Measurements from ENCODE around the gene ZEB2. TPM values are rescaled to one million over a fixed set of nuclear protein-coding genes. Genes with fewer than 3 reads are reported as not detected.

The ZEB2 gene
- total RNA-seq, 4 donors from 2014 or later, result 12.4 to 149 (median 29.9) TPM

GRCh38 chr2:144522176-144522896 lies 2.4 kb upstream of the ZEB2 start:
- Histone ChIP-seq H3K4me3 (peak overlapping the region in 3 of 4 donors; percentile 44 to 55 (median 54)), H3K36me3 (no peaks in the 10 kb centered on the region), H3K27me3 (no peaks in the 10 kb centered on the region), H3K9me3 (no peaks in the 10 kb centered on the region), H3K4me1 (no peaks in the 10 kb centered on the region), H3K27ac (peak overlapping the region; percentile 78 to 89 (median 84))
- no peak for TF ChIP-seq POLR2A (IDR thresholded peaks at IDR 0.05)
- TF ChIP-seq, protein P1, sequence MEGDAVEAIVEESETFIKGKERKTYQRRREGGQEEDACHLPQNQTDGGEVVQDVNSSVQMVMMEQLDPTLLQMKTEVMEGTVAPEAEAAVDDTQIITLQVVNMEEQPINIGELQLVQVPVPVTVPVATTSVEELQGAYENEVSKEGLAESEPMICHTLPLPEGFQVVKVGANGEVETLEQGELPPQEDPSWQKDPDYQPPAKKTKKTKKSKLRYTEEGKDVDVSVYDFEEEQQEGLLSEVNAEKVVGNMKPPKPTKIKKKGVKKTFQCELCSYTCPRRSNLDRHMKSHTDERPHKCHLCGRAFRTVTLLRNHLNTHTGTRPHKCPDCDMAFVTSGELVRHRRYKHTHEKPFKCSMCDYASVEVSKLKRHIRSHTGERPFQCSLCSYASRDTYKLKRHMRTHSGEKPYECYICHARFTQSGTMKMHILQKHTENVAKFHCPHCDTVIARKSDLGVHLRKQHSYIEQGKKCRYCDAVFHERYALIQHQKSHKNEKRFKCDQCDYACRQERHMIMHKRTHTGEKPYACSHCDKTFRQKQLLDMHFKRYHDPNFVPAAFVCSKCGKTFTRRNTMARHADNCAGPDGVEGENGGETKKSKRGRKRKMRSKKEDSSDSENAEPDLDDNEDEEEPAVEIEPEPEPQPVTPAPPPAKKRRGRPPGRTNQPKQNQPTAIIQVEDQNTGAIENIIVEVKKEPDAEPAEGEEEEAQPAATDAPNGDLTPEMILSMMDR (IDR thresholded peaks at IDR 0.05), result no peak
- DNase-seq, result no peak

DNA sequence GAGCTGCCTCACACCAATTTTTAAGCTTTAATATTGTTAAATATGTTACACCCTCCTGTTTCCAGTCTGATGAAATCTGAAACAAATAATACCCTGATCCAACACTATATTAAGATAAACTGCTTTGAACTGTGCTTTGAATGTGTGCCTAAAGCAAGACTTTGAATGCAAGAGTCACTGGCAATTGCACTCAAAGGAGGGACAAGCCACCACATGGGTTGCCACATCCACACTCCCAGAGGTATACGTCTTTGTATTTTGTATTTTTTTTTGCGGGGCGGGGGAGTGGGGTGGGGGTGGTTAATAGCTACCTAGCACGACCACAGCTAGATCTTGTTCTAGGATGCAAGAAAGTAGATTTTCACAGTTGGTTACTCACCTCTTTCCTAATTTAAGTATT lies 1.8 kb upstream of the ZEB2 start:
- Histone ChIP-seq H3K9me3 (no peaks in the 10 kb centered on the region), H3K4me3 (peak overlapping the region in 1 of 4 donors; percentile 59), H3K36me3 (no peaks in the 10 kb centered on the region), H3K27ac (peak overlapping the region; percentile 59 to 89 (median 82)), H3K27me3 (no peaks in the 10 kb centered on the region), H3K4me1 (no peaks in the 10 kb centered on the region)
- DNase-seq, result no peak
- no peak for TF ChIP-seq POLR2A (IDR thresholded peaks at IDR 0.05)
- TF ChIP-seq, protein P1 (IDR thresholded peaks at IDR 0.05), result no peak

DNA sequence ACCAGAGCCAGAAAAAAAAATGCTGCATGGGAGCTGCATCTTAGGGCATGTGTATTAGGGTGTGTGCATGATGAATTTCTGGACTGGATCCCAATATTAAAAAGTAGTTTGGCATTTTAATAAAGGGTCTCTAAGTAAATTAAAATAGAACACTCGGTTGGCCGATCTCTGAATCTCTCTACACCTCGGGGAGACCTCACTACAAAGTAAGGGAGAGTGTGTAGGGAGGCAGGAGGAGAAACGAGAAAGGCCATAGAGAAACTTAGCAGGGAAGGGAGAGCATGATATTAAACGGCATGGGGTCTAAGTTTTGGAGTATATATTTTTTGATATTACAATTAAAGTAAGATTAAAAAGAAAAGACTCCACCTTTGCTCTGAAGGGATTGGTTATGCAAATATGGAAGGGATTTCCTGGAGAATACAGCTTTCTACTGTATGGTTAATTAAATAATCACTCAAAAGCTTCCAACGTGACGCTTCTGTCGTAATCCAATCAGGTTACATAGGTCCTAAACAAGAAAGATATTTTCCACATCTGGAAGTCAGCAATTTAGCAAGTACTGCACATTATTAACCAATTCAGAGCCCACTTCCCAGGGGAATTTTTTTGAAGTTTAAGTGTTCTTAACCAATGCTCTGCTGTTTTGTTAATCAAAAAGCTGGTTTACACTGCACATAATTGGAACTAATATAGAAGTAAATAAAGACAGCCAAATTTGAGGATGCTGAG lies 1.0 kb upstream of the ZEB2 start:
- no peak for TF ChIP-seq POLR2A (IDR thresholded peaks at IDR 0.05)
- TF ChIP-seq, protein P1 (IDR thresholded peaks at IDR 0.05), result no peak
- Histone ChIP-seq H3K4me3 (peak overlapping the region in 1 of 4 donors; percentile 59), H3K27me3 (no peaks in the 10 kb centered on the region), H3K9me3 (no peaks in the 10 kb centered on the region), H3K36me3 (no peaks in the 10 kb centered on the region), H3K27ac (peak overlapping the region; percentile 78 to 93 (median 87)), H3K4me1 (no peaks in the 10 kb centered on the region)
- no peak for DNase-seq

DNA sequence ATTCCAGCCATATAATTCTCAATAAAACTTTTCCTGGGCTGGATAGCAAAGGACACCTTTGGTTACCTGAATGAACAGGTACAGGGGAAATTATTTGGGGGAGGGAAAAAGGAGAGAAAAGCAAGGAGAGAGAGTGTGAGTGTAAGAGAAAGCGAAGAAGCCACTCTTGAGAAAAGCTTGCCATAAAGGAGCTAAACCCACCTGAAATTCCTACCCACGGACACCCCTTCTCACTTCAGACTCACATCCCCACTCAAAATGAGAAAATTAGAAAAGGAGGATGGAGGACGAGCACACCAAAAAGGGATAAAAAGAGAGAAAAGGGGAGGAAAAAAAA lies 354 bp downstream of the ZEB2 start:
- Histone ChIP-seq H3K27ac (peak overlapping the region; percentile 82 to 93 (median 87)), H3K9me3 (no peaks in the 10 kb centered on the region), H3K27me3 (no peaks in the 10 kb centered on the region), H3K4me3 (peak overlapping the region; percentile 58 to 68 (median 62)), H3K4me1 (peaks cover 0 to 5% (median 0%) of the 10 kb centered on the region in 4 donors), H3K36me3 (no peaks in the 10 kb centered on the region)
- TF ChIP-seq POLR2A (IDR thresholded peaks at IDR 0.05), result no peak
- TF ChIP-seq, protein P1 (IDR thresholded peaks at IDR 0.05), result no peak
- DNase-seq, result no peak

DNA sequence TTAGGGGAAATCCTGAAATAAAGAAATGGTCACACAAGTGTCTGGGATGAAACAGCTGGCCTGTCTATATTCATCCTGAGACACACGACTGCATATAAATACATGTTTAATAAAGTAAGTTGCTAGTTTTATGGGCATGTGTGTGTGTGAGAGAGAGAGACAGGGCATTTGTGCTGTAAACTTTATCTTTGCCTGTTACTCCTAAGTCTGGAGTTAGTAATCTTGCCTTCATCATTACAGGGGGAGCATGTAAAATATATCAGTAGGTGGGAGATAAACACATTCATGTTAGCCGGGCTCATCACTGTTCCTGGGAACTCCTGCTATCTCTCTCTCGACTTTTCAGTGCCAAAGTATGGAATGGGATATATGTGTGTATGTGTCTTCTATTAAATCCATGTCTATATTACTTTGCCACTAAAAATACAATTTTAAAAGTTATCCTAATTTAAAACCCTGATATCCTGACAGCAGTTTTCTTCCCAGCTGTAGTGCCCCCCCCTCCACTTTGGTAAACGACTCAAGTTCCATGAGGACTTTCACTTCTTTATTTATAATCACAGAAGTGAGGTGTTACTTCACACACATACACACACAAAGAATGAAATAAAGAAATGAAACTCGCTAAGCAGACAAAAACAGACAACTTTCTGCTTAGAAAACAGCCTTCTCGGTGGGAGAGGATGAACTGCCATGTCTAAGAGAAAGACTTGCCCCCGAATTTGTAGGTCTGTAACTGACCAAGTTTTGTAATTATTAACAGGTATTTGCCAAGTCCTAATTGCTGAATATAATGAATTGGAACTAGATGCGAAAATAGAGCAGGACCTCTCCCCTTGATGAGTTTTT lies 947 bp downstream of the ZEB2 start:
- H3K27ac ChIP-seq, result peak overlapping the region; percentile 82 to 93 (median 87)

More for the DNA sequence above, 947 bp downstream of the ZEB2 start:
- TF ChIP-seq POLR2A (IDR thresholded peaks at IDR 0.05), result no peak
- TF ChIP-seq, protein P1 (IDR thresholded peaks at IDR 0.05), result no peak
- Histone ChIP-seq H3K27me3 (no peaks in the 10 kb centered on the region), H3K9me3 (no peaks in the 10 kb centered on the region), H3K4me3 (peak overlapping the region; percentile 58 to 68 (median 62)), H3K4me1 (peaks cover 0 to 5% (median 0%) of the 10 kb centered on the region in 4 donors), H3K36me3 (no peaks in the 10 kb centered on the region)
- peak in 2 of 3 donors; percentile 50 to 63 for DNase-seq
